Activated CD8-positive, alpha-beta memory T cell treated with anti-CD3 and anti-CD28 coated beads, Interleukin-2, amount 10 ng/mL, durations not matched to agents 7 days and 5 days (primary cell): Measurements from ENCODE around the gene TEKT1. TPM values are rescaled to one million over a fixed set of nuclear protein-coding genes. Genes with fewer than 3 reads are reported as not detected.

Source experiments
- ATAC-seq: fragments of 150-1000 bp; cut with Tn5 transposase; one replicate; pipeline ENCODE4 v1.10.0; 2021; ENCODE audit warnings: moderate library complexity
- CTCF ChIA-PET: fragments of 350-600 bp; sonication (Branson Sonifier 250); formaldehyde crosslinking; loops from one replicate; lab custom pipeline; 2021; ENCODE audit warnings: antibody characterized with exemption; lab: Charles Lee
- DNase-seq: peaks from one replicate; pipeline ENCODE4 v3.0.0-alpha.2; 2020
- H3K27ac Mint-ChIP-seq: one replicate; pipeline ENCODE4 v1.8.0; 2021; ENCODE audit warnings: mild to moderate bottlenecking, mixed read lengths
- H3K27me3 Mint-ChIP-seq: one replicate; pipeline ENCODE4 v1.8.0; 2021; ENCODE audit warnings: mixed read lengths
- H3K36me3 Mint-ChIP-seq: one replicate; pipeline ENCODE4 v1.8.0; 2021; ENCODE audit warnings: mild to moderate bottlenecking, mixed read lengths
- H3K4me1 Mint-ChIP-seq: one replicate; pipeline ENCODE4 v1.8.0; 2021; ENCODE audit warnings: mixed read lengths
- H3K4me3 Mint-ChIP-seq: one replicate; pipeline ENCODE4 v1.8.0; 2021; ENCODE audit warnings: mild to moderate bottlenecking, moderate library complexity, mixed read lengths
- H3K9me3 Mint-ChIP-seq: one replicate; pipeline ENCODE4 v1.8.0; 2022; ENCODE audit warnings: low read depth, mixed read lengths
- total RNA-seq, 2 experiments: library from RNA; stranded (reverse); gene quantifications; one replicate each; pipeline ENCODE4 v1.2.3, GENCODE V29; 2021

Gene TEKT1
- total RNA-seq, 2 experiments from 2014 or later, result not detected

DNA sequence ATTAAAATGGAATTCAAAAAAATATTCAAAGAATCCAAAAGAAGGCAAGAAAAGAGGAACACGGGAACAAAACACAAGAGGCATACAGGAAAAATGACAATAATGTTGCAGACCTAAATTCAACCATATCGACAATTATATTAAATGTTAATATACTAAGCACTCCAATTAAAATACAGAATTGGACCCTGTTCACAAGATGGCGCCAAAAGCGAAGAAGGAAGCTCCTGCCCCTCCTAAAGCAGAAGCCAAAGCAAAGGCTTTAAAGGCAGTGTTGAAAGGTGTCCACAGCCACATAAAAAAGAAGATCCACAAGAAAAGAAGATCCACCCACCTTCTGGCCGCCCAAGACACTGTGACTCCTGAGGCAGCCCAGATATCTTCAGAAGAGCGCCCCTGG, 82.0 kb downstream of the TEKT1 start:
- DNase-seq (no peak), ATAC-seq (no peak)
- Mint-ChIP-seq H3K36me3 (no peaks in the 10 kb centered on the region), H3K27ac (no peak overlapping the region), H3K4me3 (no peak overlapping the region), H3K4me1 (peaks cover 23% of the 10 kb centered on the region), H3K27me3 (peaks cover 36% of the 10 kb centered on the region), H3K9me3 (no peaks in the 10 kb centered on the region)
- CTCF ChIA-PET, result interaction anchor here (0.6 to 1.4 kb wide), 6 partner anchors 22 to 401 kb away, joined by 3 to 5 read pairs (median 3); no protein-coding TSS in a partner anchor

DNA sequence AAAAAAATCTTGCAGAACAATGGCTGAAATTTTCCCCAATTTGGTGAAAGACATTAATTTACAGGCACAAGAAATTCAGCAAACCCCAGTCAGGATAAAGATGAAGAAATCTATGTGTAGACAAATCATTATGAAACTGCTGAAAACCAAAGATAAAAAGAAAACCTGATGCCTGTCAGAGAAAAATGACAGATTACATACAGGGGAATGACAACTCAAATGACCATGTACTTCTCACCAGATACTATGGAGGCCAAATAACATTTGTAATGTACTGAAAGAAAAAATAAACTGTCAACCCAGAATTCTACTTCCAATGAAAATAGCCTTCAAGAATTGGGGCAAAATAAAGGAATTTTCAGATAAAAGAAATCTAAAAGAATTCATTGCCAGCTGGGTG, 82.9 kb downstream of the TEKT1 start:
- Mint-ChIP-seq H3K9me3 (no peaks in the 10 kb centered on the region), H3K36me3 (no peaks in the 10 kb centered on the region), H3K27ac (no peak overlapping the region), H3K4me1 (peaks cover 19% of the 10 kb centered on the region), H3K27me3 (peaks cover 45% of the 10 kb centered on the region), H3K4me3 (no peak overlapping the region)
- no peak for DNase-seq
- CTCF ChIA-PET, result interaction anchor here (1.4 kb wide), 1 partner anchor 53 kb away, joined by 5 read pairs; no protein-coding TSS in a partner anchor
- ATAC-seq, result no peak

Other genes with a start within 250 kb of the TEKT1 start
- 10 to 100 TPM; 16.5 to 18.0 TPM for gene KIAA0753, start 191.0 kb downstream of the TEKT1 start, total RNA-seq
- 10 to 100 TPM; 69.6 to 71.6 TPM for gene TXNDC17, start 190.7 kb downstream of the TEKT1 start, total RNA-seq
- gene MED31, start 180.1 kb downstream of the TEKT1 start, total RNA-seq, result 10 to 100 TPM; 18.3 TPM
- 1 to 10 TPM; 1.1 to 1.4 TPM for gene C17orf100, start 180.0 kb downstream of the TEKT1 start, total RNA-seq
- gene SLC13A5, start 118.4 kb downstream of the TEKT1 start, total RNA-seq, result not detected
- gene XAF1, start 75.7 kb downstream of the TEKT1 start, total RNA-seq, result 100 to 1,000 TPM; 261 to 491 TPM
- gene FBXO39, start 55.5 kb downstream of the TEKT1 start, total RNA-seq, result 1 to 10 TPM in 1 of 2 experiments, under 1 TPM in 1; 0.42 to 1.5 TPM
- gene ALOX12, start 164.3 kb upstream of the TEKT1 start, total RNA-seq, result not detected
- gene RNASEK, start 180.9 kb upstream of the TEKT1 start, total RNA-seq, result 100 to 1,000 TPM; 121 to 205 TPM
- 1 to 10 TPM in 1 of 2 experiments, under 1 TPM in 1; 0.85 to 6.7 TPM for gene BCL6B, start 191.3 kb upstream of the TEKT1 start, total RNA-seq
- gene SLC16A13, start 204.3 kb upstream of the TEKT1 start, total RNA-seq, result 10 to 100 TPM; 19.0 to 34.1 TPM
- 1 to 10 TPM; 1.2 to 1.3 TPM for gene SLC16A11, start 212.4 kb upstream of the TEKT1 start, total RNA-seq
- not detected for gene CLEC10A, start 248.5 kb upstream of the TEKT1 start, total RNA-seq